ENCODE measurements around the gene SIX1. TPM values are rescaled to one million over a fixed set of nuclear protein-coding genes. Genes with fewer than 3 reads are reported as not detected.

Gene SIX1
- total and polyA plus RNA-seq, 2 of the 4 experiments (the other 2 are of a cell fraction): 7.7 to 15.0 TPM

DNA sequence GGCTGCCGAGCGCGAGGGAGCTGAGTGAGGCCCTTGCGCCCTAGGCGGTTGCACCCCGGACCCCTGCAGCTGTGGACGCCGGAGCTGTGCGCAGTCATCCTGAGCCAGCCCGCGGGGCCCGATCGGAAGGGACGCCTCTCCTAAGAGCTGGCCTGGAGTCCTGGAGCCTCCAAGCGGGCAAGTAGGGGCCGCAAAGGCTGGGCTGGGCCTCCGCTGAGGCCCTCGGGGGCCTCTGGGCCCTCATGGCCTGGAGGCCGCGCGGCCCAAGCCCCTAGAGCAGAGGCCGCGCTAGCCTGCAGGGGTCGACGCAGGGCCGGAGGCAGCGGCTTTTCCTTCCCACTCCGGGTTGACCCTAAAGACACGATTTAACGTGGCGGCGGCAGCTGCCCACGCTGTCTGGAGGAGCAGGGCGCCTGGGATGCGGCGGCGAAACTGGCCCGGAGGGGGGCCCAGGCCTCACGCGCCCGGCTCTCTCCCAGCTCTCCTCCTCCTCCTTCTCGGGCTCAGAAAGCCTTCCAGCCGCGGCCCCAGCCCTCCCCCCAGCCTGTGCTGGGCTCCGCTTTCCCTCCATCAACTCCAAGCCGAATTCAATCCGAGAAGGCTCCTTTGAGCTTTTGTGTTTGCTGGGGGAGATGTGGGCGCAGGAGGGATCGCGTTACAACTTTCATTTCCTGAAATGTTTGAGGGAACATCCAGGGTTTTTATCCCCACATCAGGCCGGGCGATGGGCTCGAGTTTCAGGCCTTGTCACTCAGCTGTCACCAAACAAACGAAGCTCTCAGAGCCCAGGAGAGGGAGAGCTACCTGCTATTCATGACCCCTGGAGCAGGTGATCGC is 11.6 kb downstream of the SIX1 start:
- CTCF ChIA-PET: no interaction called here
- Histone ChIP-seq H3K14ac (replicated peaks; ENCODE audit: low read depth, low read length) (peak overlapping the region; percentile 55), H4K8ac (ENCODE audit: low read depth in 2 of 2, low read length in 2 of 2) (peak overlapping the region; percentile 29 to 43), H4K5ac (ENCODE audit: low read depth, low read length) (peak overlapping the region; percentile 27), H3K4me1 (ENCODE audit: control insufficient read depth, insufficient read depth, low read length) (peaks cover 16% of the 10 kb centered on the region), H2AFZ (replicated peaks; ENCODE audit: low read length, poor library complexity) (peak overlapping the region; percentile 86), H3K9me3 (ENCODE audit: control insufficient read depth, insufficient read depth, low read length) (no peaks in the 10 kb centered on the region), H2BK120ac (ENCODE audit: low read depth, low read length) (peak overlapping the region; percentile 70), H2BK20ac (ENCODE audit: low read depth, low read length) (no peak overlapping the region), H3K79me1 (ENCODE audit: low read depth in 1 of 2, low read length in 2 of 2) (peaks cover 21 to 59% of the 10 kb centered on the region in 2 experiments), H3K4me3 (ENCODE audit: insufficient read depth, low read depth, low read length) (peak overlapping the region; percentile 6; the same call in 1 of the 2 replicates), H3K23ac (ENCODE audit: low read depth, low read length) (no peak overlapping the region), H3K27me3 (ENCODE audit: control insufficient read depth, insufficient read depth, low read length) (no peaks in the 10 kb centered on the region), H3K56ac (ENCODE audit: extremely low read depth, insufficient read depth, low read length) (no peak overlapping the region), H3K36me3 (ENCODE audit: control insufficient read depth, insufficient read depth, low read length) (peaks cover 25% of the 10 kb centered on the region), H3K9ac (ENCODE audit: low read depth, low read length) (peak overlapping the region; percentile 17), H3K27ac (ENCODE audit: insufficient read depth, low read length) (peak overlapping the region; percentile 58), H4K20me1 (ENCODE audit: insufficient read depth, low read length) (no peaks in the 10 kb centered on the region), H3K4ac (ENCODE audit: low read depth, low read length) (peak overlapping the region; percentile 42), H3K9me1 (ENCODE audit: insufficient read depth, low read length) (peaks cover 7% of the 10 kb centered on the region; the same call in 1 of the 2 replicates), H2BK5ac (ENCODE audit: low read depth, low read length, poor library complexity, severe bottlenecking) (peak overlapping the region; percentile 37), H3K4me2 (ENCODE audit: low read depth, low read length) (peak overlapping the region; percentile 85), H3K18ac (ENCODE audit: low read depth, low read length) (peak overlapping the region; percentile 17; the same call in 1 of the 2 replicates), H2AK5ac (ENCODE audit: low read depth, low read length) (no peak overlapping the region; the same call in none of the 2 replicates), H2AK9ac (replicated peaks; ENCODE audit: low read depth, low read length, poor library complexity) (peak overlapping the region; percentile 37), H2BK15ac (ENCODE audit: low read depth, low read length) (0 out of 3 replicates have a peak overlapping the region, but pooled peaks have one; percentile 0), H4K91ac (ENCODE audit: insufficient read depth, low read depth, low read length) (peak overlapping the region; percentile 8)
- in situ Hi-C loops (cut with MboI; ENCODE audit: low sequenced_read_pairs) (loop anchor here (5.0 to 25.0 kb wide), 3 partner anchors 85 to 925 kb away; partner anchors contain the start of genes SIX4, SLC38A6 and TRMT5), dilution Hi-C loops (cut with HindIII; ENCODE audit: low sequenced_read_pairs, unreplicated experiment) (loop anchor here (25.0 kb wide), 1 partner anchor 400 kb away; no protein-coding TSS in a partner anchor), intact Hi-C loops (cut with micrococcal nuclease) (no loop called here)
- POLR2A ChIA-PET (ENCODE audit: unreplicated experiment): interaction anchor here (0.6 kb wide), 3 partner anchors 359 to 667 kb away, joined by 3 to 5 read pairs (median 3); no protein-coding TSS in a partner anchor
- BruUV-seq (replicated peaks): no TSS peak
- no peak for TF ChIP-seq POLR2A (IDR thresholded peaks at IDR 0.05; ENCODE audit: low read depth, low read length)
- no peak for TF ChIP-seq SMC3 (IDR thresholded peaks at IDR 0.05; ENCODE audit: low read depth, low read length)
- TF ChIP-seq MAZ (IDR thresholded peaks at IDR 0.05; ENCODE audit: borderline replicate concordance, low read depth, low read length): 0 out of 2 replicates have a peak, but pooled peaks have one; percentile 25
- TF ChIP-seq RCOR1 (IDR thresholded peaks at IDR 0.05; ENCODE audit: insufficient replicate concordance, low read length): no peak
- TF ChIP-seq, protein P1, sequence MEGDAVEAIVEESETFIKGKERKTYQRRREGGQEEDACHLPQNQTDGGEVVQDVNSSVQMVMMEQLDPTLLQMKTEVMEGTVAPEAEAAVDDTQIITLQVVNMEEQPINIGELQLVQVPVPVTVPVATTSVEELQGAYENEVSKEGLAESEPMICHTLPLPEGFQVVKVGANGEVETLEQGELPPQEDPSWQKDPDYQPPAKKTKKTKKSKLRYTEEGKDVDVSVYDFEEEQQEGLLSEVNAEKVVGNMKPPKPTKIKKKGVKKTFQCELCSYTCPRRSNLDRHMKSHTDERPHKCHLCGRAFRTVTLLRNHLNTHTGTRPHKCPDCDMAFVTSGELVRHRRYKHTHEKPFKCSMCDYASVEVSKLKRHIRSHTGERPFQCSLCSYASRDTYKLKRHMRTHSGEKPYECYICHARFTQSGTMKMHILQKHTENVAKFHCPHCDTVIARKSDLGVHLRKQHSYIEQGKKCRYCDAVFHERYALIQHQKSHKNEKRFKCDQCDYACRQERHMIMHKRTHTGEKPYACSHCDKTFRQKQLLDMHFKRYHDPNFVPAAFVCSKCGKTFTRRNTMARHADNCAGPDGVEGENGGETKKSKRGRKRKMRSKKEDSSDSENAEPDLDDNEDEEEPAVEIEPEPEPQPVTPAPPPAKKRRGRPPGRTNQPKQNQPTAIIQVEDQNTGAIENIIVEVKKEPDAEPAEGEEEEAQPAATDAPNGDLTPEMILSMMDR (conservative IDR thresholded peaks at IDR 0.05; ENCODE audit: low read depth, low read length): 0 out of 2 replicates have a peak, but pooled peaks have one; percentile 9
- no peak for TF ChIP-seq MXI1 (IDR thresholded peaks at IDR 0.05; ENCODE audit: borderline replicate concordance, low read depth, low read length)
- TF ChIP-seq, protein P2, sequence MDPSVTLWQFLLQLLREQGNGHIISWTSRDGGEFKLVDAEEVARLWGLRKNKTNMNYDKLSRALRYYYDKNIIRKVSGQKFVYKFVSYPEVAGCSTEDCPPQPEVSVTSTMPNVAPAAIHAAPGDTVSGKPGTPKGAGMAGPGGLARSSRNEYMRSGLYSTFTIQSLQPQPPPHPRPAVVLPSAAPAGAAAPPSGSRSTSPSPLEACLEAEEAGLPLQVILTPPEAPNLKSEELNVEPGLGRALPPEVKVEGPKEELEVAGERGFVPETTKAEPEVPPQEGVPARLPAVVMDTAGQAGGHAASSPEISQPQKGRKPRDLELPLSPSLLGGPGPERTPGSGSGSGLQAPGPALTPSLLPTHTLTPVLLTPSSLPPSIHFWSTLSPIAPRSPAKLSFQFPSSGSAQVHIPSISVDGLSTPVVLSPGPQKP (IDR thresholded peaks at IDR 0.05; ENCODE audit: borderline replicate concordance, low read depth, low read length): no peak
- 0 out of 2 replicates have a peak, but pooled peaks have one; percentile 6 for TF ChIP-seq RAD21 (IDR thresholded peaks at IDR 0.05; ENCODE audit: low read length)
- TF ChIP-seq, protein P3, sequence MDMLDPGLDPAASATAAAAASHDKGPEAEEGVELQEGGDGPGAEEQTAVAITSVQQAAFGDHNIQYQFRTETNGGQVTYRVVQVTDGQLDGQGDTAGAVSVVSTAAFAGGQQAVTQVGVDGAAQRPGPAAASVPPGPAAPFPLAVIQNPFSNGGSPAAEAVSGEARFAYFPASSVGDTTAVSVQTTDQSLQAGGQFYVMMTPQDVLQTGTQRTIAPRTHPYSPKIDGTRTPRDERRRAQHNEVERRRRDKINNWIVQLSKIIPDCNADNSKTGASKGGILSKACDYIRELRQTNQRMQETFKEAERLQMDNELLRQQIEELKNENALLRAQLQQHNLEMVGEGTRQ (IDR thresholded peaks at IDR 0.05; ENCODE audit: low read depth, low read length): no peak
- TF ChIP-seq NFE2L2 (IDR thresholded peaks at IDR 0.05; ENCODE audit: low read depth, low read length): no peak
- TF ChIP-seq FOS (IDR thresholded peaks at IDR 0.05; ENCODE audit: low read depth, low read length): no peak
- DNase-seq: peak; percentile 53
- 42% methylated on average over 19 of the region's 55 CpGs; no CpG with 5 or more reads in 1 of the 2 experiments for WGBS, 2 experiments (ENCODE audit: extremely low coverage in 2 of 2, insufficient read length in 1 of 2)
- peak; percentile 76 for ATAC-seq (ENCODE audit: low read depth)
